GM19395 (cell line): Measurements from ENCODE around the gene SKA1.
"Not testable (repeated sequence)": the region's sequence is repeated elsewhere in the genome, so short reads cannot be mapped to it uniquely, and the experiment has no call there.

Experiments
- ATAC-seq: cut with Tn5 transposase; IDR thresholded peaks from one replicate; pipeline ENCODE4 v1.9.1; 2021; ENCODE audit warnings: mild to moderate bottlenecking, moderate library complexity; ENCODE audit not compliant: unreplicated experiment

Gene SKA1

GRCh38 chr18:50393802-50394201, 19.0 kb downstream of the SKA1 start:
- no peak for ATAC-seq

GRCh38 chr18:50395093-50395492, 20.2 kb downstream of the SKA1 start:
- ATAC-seq, result no peak

GRCh38 chr18:50396005-50396660, 21.3 kb downstream of the SKA1 start:
- no peak for ATAC-seq

GRCh38 chr18:50397023-50397422, 22.2 kb downstream of the SKA1 start:
- ATAC-seq, result no peak

GRCh38 chr18:50398099-50398498, 23.3 kb downstream of the SKA1 start:
- ATAC-seq, result no peak

- ATAC-seq, result no peak
Measured at GRCh38 chr18:50398947-50399346, 24.1 kb downstream of the SKA1 start.

GRCh38 chr18:50399582-50399981, 24.7 kb downstream of the SKA1 start:
- ATAC-seq, result no peak

- ATAC-seq, result not testable (repeated sequence)
Measured at GRCh38 chr18:50400438-50400837, 25.6 kb downstream of the SKA1 start.

GRCh38 chr18:50401295-50401694, 26.4 kb downstream of the SKA1 start:
- ATAC-seq, result no peak

GRCh38 chr18:50401888-50402287, 27.0 kb downstream of the SKA1 start:
- no peak for ATAC-seq

GRCh38 chr18:50404752-50405581, 30.1 kb downstream of the SKA1 start:
- not testable (repeated sequence) for ATAC-seq

GRCh38 chr18:50405582-50406271, 30.9 kb downstream of the SKA1 start:
- no peak for ATAC-seq

GRCh38 chr18:50409236-50409635, 34.4 kb downstream of the SKA1 start:
- ATAC-seq, result no peak

- no peak for ATAC-seq
Measured at GRCh38 chr18:50410008-50410407, 35.2 kb downstream of the SKA1 start.

- no peak for ATAC-seq
Measured at GRCh38 chr18:50410894-50411293, 36.0 kb downstream of the SKA1 start.

GRCh38 chr18:50416832-50417231, 42.0 kb downstream of the SKA1 start:
- not testable (repeated sequence) for ATAC-seq

GRCh38 chr18:50417705-50418104, 42.9 kb downstream of the SKA1 start:
- ATAC-seq, result not testable (repeated sequence)

- no peak for ATAC-seq
Measured at GRCh38 chr18:50418650-50419049, 43.8 kb downstream of the SKA1 start.

- no peak for ATAC-seq
Measured at GRCh38 chr18:50422286-50422898, 47.5 kb downstream of the SKA1 start.

GRCh38 chr18:50424877-50425690, 50.2 kb downstream of the SKA1 start:
- ATAC-seq, result no peak
